NCI-H1694 treated with DMSO at 0.1 percent for 48 hours (cell line): ENCODE measurements around the gene ADGRV1.

Source experiments
- DNase-seq: peaks from one replicate; lab custom pipeline; 2025; lab: John Stamatoyannopoulos, UW

ADGRV1 gene

GRCh38 chr5:91074615-91075014 lies 516.0 kb downstream of the ADGRV1 start:
- no peak for DNase-seq

GRCh38 chr5:91076138-91076537 lies 517.5 kb downstream of the ADGRV1 start:
- DNase-seq, result no peak

- no peak for DNase-seq
Observed at GRCh38 chr5:91077623-91078022, 519.0 kb downstream of the ADGRV1 start.

GRCh38 chr5:91079037-91079436 lies 520.4 kb downstream of the ADGRV1 start:
- DNase-seq, result no peak

GRCh38 chr5:91089758-91090157 lies 531.2 kb downstream of the ADGRV1 start:
- DNase-seq, result no peak

- no peak for DNase-seq
Observed at GRCh38 chr5:91090995-91091394, 532.4 kb downstream of the ADGRV1 start.

GRCh38 chr5:91091471-91092234 lies 533.1 kb downstream of the ADGRV1 start:
- DNase-seq, result no peak

- DNase-seq, result no peak
Observed at GRCh38 chr5:91092859-91093783, 534.5 kb downstream of the ADGRV1 start.

- no peak for DNase-seq
Observed at GRCh38 chr5:91095313-91095712, 536.7 kb downstream of the ADGRV1 start.

- DNase-seq, result no peak
Observed at GRCh38 chr5:91095786-91096385, 537.3 kb downstream of the ADGRV1 start.

GRCh38 chr5:91098541-91098940 lies 539.9 kb downstream of the ADGRV1 start:
- no peak for DNase-seq

- DNase-seq, result peak; percentile 82
Observed at GRCh38 chr5:91101600-91102379, 543.2 kb downstream of the ADGRV1 start.

- DNase-seq, result no peak
Observed at GRCh38 chr5:91103353-91104061, 544.9 kb downstream of the ADGRV1 start.

GRCh38 chr5:91104062-91104448 lies 545.5 kb downstream of the ADGRV1 start:
- no peak for DNase-seq

- no peak for DNase-seq
Observed at GRCh38 chr5:91106842-91107511, 548.4 kb downstream of the ADGRV1 start.

GRCh38 chr5:91109634-91110033 lies 551.0 kb downstream of the ADGRV1 start:
- no peak for DNase-seq

GRCh38 chr5:91110686-91111085 lies 552.1 kb downstream of the ADGRV1 start:
- no peak for DNase-seq

GRCh38 chr5:91111473-91112238 lies 553.1 kb downstream of the ADGRV1 start:
- no peak for DNase-seq

GRCh38 chr5:91114658-91115057 lies 556.1 kb downstream of the ADGRV1 start:
- DNase-seq, result no peak

GRCh38 chr5:91118354-91118753 lies 559.8 kb downstream of the ADGRV1 start:
- no peak for DNase-seq
